ENCODE results near the gene CHSY3.

- TF ChIP-seq EP300 (IDR thresholded peaks at IDR 0.05) (no peak), CTCF (IDR thresholded peaks at IDR 0.05) (no peak)
These were observed 8.5 kb downstream of the CHSY3 start for GRCh38 chr5:129912601-129913255.

Measured in suprapubic skin (tissue), 3 donors.